KMS-11 (cell line): Measurements from ENCODE around the gene MVB12B.
"Not testable (repeated sequence)": the region's sequence is repeated elsewhere in the genome, so short reads cannot be mapped to it uniquely, and the experiment has no call there.

ENCODE experiments used
- H2AFZ ChIP-seq: fragments of 200-600 bp; sonication (generic); 2 replicates; pipeline ENCODE4 v1.6.1; 2016; ENCODE audit warnings: antibody characterized with exemption, mixed run types, low read depth
- H3K27ac ChIP-seq: fragments of 200-600 bp; sonication (generic); 2 replicates; pipeline ENCODE4 v1.6.1; 2016; ENCODE audit warnings: mild to moderate bottlenecking, mixed run types
- H3K27me3 ChIP-seq: fragments of 200-600 bp; sonication (generic); 2 replicates; pipeline ENCODE4 v1.6.1; 2017; ENCODE audit warnings: mild to moderate bottlenecking, low read depth, mixed run types, moderate library complexity; ENCODE audit not compliant: insufficient read depth
- H3K36me3 ChIP-seq: fragments of 200-600 bp; sonication (generic); 2 replicates; pipeline ENCODE4 v1.6.1; 2017; ENCODE audit warnings: mild to moderate bottlenecking, mixed run types; ENCODE audit not compliant: insufficient read depth
- H3K4me1 ChIP-seq: fragments of 200-600 bp; sonication (generic); 2 replicates; pipeline ENCODE4 v1.6.1; 2016; ENCODE audit warnings: mild to moderate bottlenecking, low read depth, mixed run types; ENCODE audit not compliant: poor library complexity, severe bottlenecking
- H3K4me2 ChIP-seq: fragments of 200-600 bp; sonication (generic); 2 replicates; pipeline ENCODE4 v1.7.0; 2016; ENCODE audit warnings: mild to moderate bottlenecking, mixed run types
- H3K4me3 ChIP-seq: fragments of 200-600 bp; sonication (generic); IDR thresholded peaks from 2 replicates; pipeline ENCODE4 v1.6.1; 2017; ENCODE audit warnings: low read depth, low read length, mixed read lengths; ENCODE audit not compliant: insufficient read depth
- H3K79me2 ChIP-seq: fragments of 200-600 bp; sonication (generic); 2 replicates; pipeline ENCODE4 v1.6.1; 2016; ENCODE audit warnings: low read depth, mixed run types; ENCODE audit not compliant: insufficient read depth
- H3K9ac ChIP-seq: fragments of 200-600 bp; sonication (generic); 2 replicates; pipeline ENCODE4 v1.6.1; 2016; ENCODE audit warnings: mild to moderate bottlenecking, mixed run types
- H4K20me1 ChIP-seq: fragments of 200-600 bp; sonication (generic); 2 replicates; pipeline ENCODE4 v1.6.1; 2016; ENCODE audit warnings: mild to moderate bottlenecking, mixed run types; ENCODE audit not compliant: insufficient read depth
- TF ChIP-seq, protein P1 (sequence below): fragments of 200-600 bp; sonication (generic); conservative IDR thresholded peaks from 2 replicates; pipeline ENCODE4 v1.6.1; 2017; ENCODE audit warnings: low read depth, mild to moderate bottlenecking, antibody characterized with exemption, low read length, moderate library complexity, mixed read lengths

Gene MVB12B

DNA sequence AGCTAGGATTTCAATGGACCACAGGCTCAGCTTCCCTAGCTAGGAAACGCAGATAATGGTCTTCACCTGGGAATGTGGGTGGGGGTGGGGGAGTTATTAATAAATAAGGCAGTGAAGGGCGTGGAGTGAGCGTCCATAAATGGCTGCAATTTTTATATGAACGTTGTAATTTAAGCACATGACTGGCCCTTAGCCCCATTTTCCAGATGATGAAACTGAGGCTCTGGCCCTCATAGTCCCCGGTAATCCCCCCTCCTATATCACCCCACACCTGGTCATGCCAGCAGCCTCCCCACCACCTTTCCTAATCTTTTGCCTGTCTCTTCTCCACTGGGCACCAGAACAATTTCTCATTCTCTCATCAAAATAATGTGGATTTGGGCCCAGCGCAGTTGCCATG lies 225.2 kb downstream of the MVB12B start:
- Histone ChIP-seq H3K27ac (no peak overlapping the region), H3K4me2 (no peak overlapping the region), H3K4me1 (no peaks in the 10 kb centered on the region), H3K9ac (no peak overlapping the region), H3K4me3 (no peak overlapping the region), H3K27me3 (no peaks in the 10 kb centered on the region), H4K20me1 (no peaks in the 10 kb centered on the region), H3K36me3 (no peaks in the 10 kb centered on the region), H3K79me2 (no peaks in the 10 kb centered on the region), H2AFZ (no peak overlapping the region)
- TF ChIP-seq, protein P1, sequence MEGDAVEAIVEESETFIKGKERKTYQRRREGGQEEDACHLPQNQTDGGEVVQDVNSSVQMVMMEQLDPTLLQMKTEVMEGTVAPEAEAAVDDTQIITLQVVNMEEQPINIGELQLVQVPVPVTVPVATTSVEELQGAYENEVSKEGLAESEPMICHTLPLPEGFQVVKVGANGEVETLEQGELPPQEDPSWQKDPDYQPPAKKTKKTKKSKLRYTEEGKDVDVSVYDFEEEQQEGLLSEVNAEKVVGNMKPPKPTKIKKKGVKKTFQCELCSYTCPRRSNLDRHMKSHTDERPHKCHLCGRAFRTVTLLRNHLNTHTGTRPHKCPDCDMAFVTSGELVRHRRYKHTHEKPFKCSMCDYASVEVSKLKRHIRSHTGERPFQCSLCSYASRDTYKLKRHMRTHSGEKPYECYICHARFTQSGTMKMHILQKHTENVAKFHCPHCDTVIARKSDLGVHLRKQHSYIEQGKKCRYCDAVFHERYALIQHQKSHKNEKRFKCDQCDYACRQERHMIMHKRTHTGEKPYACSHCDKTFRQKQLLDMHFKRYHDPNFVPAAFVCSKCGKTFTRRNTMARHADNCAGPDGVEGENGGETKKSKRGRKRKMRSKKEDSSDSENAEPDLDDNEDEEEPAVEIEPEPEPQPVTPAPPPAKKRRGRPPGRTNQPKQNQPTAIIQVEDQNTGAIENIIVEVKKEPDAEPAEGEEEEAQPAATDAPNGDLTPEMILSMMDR: no peak

DNA sequence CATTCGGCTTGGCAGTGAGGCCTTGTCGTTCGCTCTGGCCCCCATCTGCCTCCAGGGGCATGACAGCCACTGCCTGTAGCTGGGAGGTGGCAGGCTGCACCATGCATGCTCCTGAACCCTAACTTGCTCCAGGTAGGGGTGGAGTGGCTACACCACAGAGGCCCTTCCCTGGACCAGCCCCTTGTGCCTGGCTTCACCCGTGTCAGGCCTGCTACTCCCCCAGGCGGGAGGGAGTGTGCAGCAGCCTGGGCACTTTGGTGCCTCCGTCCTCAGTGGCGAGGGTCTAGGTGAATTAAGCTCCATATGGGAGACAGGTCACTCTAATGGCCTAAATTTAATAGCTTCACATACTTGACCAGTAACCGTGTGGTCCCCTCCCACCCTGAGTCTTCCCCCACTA lies 227.7 kb downstream of the MVB12B start:
- no peak overlapping the region for H3K9ac ChIP-seq
- H3K4me1 ChIP-seq: no peaks in the 10 kb centered on the region
- H3K27ac ChIP-seq: no peak overlapping the region
- no peak overlapping the region for H3K4me3 ChIP-seq
- TF ChIP-seq, protein P1: no peak
- H4K20me1 ChIP-seq: no peaks in the 10 kb centered on the region
- no peak overlapping the region for H2AFZ ChIP-seq
- H3K4me2 ChIP-seq: no peak overlapping the region
- H3K79me2 ChIP-seq: no peaks in the 10 kb centered on the region
- H3K27me3 ChIP-seq: no peaks in the 10 kb centered on the region; the same call in 1 of the 2 replicates
- H3K36me3 ChIP-seq: no peaks in the 10 kb centered on the region

DNA sequence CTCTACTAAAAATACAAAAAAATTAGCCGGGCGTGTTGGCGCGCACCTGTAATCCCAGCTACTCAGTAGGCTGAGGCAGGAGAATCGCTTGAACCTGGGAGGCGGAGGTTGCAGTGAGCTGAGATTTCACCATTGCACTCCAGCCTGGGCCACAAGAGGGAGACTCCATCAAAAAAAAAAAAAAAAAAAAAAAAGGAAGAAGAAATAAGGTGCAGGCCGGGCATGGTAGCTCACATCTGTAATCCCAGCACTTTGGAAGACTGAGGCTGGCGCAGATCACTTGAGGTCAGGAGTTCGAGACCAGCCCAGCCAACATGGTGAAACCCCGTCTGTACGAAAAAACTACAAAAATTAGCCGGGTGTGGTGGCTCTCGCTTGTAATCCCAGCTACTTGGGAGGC lies 228.8 kb downstream of the MVB12B start:
- TF ChIP-seq, protein P1: 0 out of 2 replicates have a peak, but pooled peaks have one; percentile 28
- H3K4me3 ChIP-seq, H2AFZ ChIP-seq, H3K27ac ChIP-seq, H3K27me3 ChIP-seq, H4K20me1 ChIP-seq, H3K9ac ChIP-seq, H3K79me2 ChIP-seq, H3K4me1 ChIP-seq, H3K4me2 ChIP-seq, H3K36me3 ChIP-seq: not testable (repeated sequence)
